ENCODE data around the gene AGAP1. TPM values are rescaled to one million over a fixed set of nuclear protein-coding genes. Genes with fewer than 3 reads are reported as not detected.

AGAP1 gene
- total RNA-seq, 1 donor from 2014 or later, result 36.2 TPM

DNA sequence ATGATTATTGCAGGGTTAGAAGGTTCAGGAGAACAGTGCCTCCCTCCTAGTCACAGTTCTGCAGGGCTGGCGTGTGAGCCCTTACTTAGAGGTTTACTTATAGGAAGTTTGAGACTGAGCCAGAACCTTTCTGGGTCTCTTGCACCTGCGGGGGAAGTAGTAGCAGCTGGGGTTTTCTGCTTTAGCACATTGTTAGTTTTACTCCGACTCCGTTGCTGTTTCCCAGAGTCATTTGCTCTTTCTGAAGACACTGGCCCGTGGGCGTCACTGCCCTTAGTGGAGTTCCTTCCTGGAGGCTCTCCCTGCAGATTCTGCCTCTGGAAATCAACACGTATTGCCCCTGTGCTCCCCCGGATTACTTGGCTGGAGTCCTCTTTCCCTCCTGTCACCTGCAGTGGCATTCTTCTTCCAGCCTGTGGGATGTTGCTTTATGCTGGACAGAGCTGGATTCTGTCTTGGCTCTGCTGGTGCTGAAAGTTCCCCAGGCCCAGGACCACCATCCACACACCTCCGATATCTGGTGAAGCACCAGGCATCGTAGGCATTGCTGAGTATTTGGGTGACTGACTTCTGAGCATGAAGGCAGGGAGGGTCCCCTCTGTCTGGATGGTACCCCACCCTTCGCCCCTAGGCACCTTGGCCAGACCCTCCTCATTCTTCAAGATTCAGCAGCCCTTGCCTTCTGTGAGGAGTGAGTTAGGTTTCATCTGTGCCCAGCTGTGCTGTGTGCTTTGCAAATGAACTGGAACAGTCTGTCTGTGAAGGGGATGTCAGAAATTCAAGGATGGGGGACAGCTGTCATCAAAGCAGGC, 51.7 kb downstream of the AGAP1 start:
- Histone ChIP-seq H3K4me3 (no peak overlapping the region), H3K27me3 (ENCODE audit: low read depth) (no peaks in the 10 kb centered on the region), H3K27ac (no peak overlapping the region), H3K36me3 (no peaks in the 10 kb centered on the region), H3K9me3 (no peaks in the 10 kb centered on the region), H3K4me1 (peaks cover 14% of the 10 kb centered on the region)
- TF ChIP-seq, protein P1, sequence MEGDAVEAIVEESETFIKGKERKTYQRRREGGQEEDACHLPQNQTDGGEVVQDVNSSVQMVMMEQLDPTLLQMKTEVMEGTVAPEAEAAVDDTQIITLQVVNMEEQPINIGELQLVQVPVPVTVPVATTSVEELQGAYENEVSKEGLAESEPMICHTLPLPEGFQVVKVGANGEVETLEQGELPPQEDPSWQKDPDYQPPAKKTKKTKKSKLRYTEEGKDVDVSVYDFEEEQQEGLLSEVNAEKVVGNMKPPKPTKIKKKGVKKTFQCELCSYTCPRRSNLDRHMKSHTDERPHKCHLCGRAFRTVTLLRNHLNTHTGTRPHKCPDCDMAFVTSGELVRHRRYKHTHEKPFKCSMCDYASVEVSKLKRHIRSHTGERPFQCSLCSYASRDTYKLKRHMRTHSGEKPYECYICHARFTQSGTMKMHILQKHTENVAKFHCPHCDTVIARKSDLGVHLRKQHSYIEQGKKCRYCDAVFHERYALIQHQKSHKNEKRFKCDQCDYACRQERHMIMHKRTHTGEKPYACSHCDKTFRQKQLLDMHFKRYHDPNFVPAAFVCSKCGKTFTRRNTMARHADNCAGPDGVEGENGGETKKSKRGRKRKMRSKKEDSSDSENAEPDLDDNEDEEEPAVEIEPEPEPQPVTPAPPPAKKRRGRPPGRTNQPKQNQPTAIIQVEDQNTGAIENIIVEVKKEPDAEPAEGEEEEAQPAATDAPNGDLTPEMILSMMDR (IDR thresholded peaks at IDR 0.05), result no peak
- DNase-seq (no peak), ATAC-seq (peak; percentile 19 to 23)
- intact Hi-C loops (cut with DNase I), result no loop called here

DNA sequence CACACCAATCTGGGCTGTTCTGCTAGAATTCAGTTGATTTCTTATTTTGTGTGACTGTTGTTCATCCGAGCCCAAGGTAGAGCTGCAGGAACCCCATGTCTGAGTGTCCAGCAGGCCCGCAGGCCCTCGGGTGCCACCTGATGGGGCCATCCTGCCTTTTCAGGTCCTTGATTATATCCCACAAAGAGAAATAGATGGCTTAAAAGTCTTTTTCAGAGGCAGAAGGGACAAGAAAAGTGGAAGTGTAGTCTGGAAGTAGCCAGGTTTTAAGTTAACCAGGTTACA, 52.2 kb downstream of the AGAP1 start:
- Histone ChIP-seq H3K27ac (no peak overlapping the region), H3K27me3 (ENCODE audit: low read depth) (no peaks in the 10 kb centered on the region), H3K9me3 (no peaks in the 10 kb centered on the region), H3K36me3 (no peaks in the 10 kb centered on the region), H3K4me1 (peaks cover 15% of the 10 kb centered on the region), H3K4me3 (no peak overlapping the region)
- ATAC-seq (no peak), DNase-seq (no peak)
- TF ChIP-seq, protein P1 (IDR thresholded peaks at IDR 0.05), result no peak
- intact Hi-C loops (cut with DNase I), result no loop called here

DNA sequence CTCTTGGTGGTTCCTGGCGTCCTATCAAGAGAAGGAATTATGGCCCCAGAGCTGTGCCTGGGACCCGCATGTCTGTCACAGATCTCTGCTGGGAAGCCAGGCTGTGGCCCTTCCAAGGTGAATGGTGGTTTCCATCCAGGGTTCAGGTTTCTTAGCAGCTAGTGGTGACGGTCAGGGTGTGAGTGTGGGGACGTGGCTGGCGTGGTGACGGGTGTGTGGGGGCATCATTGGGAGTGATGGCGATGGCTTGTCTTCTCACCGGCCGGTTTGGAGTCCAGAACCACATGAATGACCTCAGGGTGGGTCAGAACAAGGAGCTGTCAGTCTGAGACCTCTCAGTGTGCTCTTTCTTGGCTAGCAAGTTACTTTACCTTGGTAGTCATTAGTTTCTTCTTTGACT, 52.6 kb downstream of the AGAP1 start:
- Histone ChIP-seq H3K27ac (no peak overlapping the region), H3K36me3 (no peaks in the 10 kb centered on the region), H3K9me3 (no peaks in the 10 kb centered on the region), H3K4me3 (no peak overlapping the region), H3K4me1 (peaks cover 18% of the 10 kb centered on the region), H3K27me3 (ENCODE audit: low read depth) (no peaks in the 10 kb centered on the region)
- DNase-seq (no peak), ATAC-seq (no peak)
- TF ChIP-seq, protein P1 (IDR thresholded peaks at IDR 0.05), result no peak
- intact Hi-C loops (cut with DNase I), result no loop called here

DNA sequence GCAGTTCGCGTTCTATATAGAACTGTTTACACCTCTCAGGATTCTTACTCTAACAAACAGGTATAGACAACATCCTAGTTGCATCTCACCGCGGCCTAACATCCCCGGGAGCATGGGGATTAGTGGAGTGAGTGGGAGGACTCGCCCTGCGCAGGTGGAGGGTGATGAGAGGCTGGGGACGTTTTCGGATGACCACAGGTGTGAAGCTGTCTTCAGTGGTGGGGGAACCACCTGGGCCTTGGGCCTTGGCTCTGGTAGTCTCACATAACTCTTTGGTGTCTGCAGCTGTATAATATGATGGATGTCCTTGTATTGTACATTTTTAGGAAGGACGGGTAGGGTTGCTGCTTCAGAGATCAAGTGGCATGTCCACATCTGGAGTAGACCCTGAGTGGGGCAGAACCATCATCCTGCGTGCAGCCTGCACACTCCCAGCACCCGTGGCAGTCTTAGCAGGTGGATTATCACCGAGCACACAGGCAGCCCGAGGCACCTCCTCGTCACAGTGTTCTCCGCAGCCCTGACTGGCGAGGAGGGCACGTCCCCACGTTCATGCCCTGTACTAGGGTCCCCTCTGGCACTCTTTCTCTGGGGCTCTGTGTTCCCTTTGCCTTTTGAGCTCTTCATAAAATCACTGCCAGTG, 56.0 kb downstream of the AGAP1 start:
- Histone ChIP-seq H3K27me3 (ENCODE audit: low read depth) (no peaks in the 10 kb centered on the region), H3K27ac (no peak overlapping the region), H3K9me3 (no peaks in the 10 kb centered on the region), H3K4me1 (peaks cover 38% of the 10 kb centered on the region), H3K4me3 (no peak overlapping the region), H3K36me3 (no peaks in the 10 kb centered on the region)
- no peak for DNase-seq
- TF ChIP-seq, protein P1 (IDR thresholded peaks at IDR 0.05), result no peak
- intact Hi-C loops (cut with DNase I), result no loop called here
- ATAC-seq, result no peak

DNA sequence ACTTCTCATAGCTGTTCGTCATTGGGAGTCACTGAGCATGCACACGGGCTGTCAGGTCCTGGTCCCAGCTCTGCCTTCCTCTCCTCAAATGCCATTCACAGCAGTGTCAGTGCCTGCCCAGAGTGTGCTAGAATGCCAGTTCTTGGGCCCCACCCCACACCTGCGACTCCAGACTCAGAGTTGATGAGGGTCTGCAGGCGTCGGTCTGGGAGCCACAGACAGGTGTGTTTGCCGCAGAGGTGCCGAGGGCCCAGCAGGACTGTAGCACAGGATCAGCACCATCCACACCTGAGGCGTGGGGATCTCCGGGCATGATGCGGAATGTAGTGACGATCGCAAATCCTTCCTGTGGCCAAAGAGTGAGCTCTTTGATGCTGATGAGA, 56.5 kb downstream of the AGAP1 start:
- no peak overlapping the region for H3K4me3 ChIP-seq
- H3K27me3 ChIP-seq (ENCODE audit: low read depth), result no peaks in the 10 kb centered on the region
- intact Hi-C loops (cut with DNase I), result no loop called here
- ATAC-seq (no peak), DNase-seq (no peak)
- H3K9me3 ChIP-seq, result no peaks in the 10 kb centered on the region
- peaks cover 33% of the 10 kb centered on the region for H3K4me1 ChIP-seq
- H3K27ac ChIP-seq, result no peak overlapping the region
- TF ChIP-seq, protein P1 (IDR thresholded peaks at IDR 0.05), result no peak
- H3K36me3 ChIP-seq, result no peaks in the 10 kb centered on the region

Measured in lower lobe of right lung (tissue), 2 donors.